ENCODE results near the gene DUS1L. TPM values are rescaled to one million over a fixed set of nuclear protein-coding genes. Genes with fewer than 3 reads are reported as not detected.

DUS1L gene
- total and polyA plus RNA-seq, 2 experiments from 2014 or later: 66.0 to 122 TPM

- H3K36me3 Mint-ChIP-seq (ENCODE audit: low read depth): peaks cover 6% of the 10 kb centered on the region; the same call in 1 of the 3 replicates
- ATAC-seq (no peak), DNase-seq (ENCODE audit: low spot score) (no peak)
- TF ChIP-seq EZH2phosphoT487 (IDR thresholded peaks at IDR 0.05; ENCODE audit: unreplicated experiment): no peak
- TF ChIP-seq JUNB (IDR thresholded peaks at IDR 0.05; ENCODE audit: unreplicated experiment): no peak
- TF ChIP-seq CTCF (conservative IDR thresholded peaks at IDR 0.05; ENCODE audit: low read depth in 2 of 2): no peak
- no peak for TF ChIP-seq ZNF114 (CRISPR knock-in tag; IDR thresholded peaks at IDR 0.05)
- no peak for TF ChIP-seq EZH2 (IDR thresholded peaks at IDR 0.05; ENCODE audit: low read depth, unreplicated experiment)
- TF ChIP-seq STAT1 (IDR thresholded peaks at IDR 0.05; ENCODE audit: unreplicated experiment): no peak
- TF ChIP-seq NANOG (IDR thresholded peaks at IDR 0.05; ENCODE audit: borderline replicate concordance): no peak
- TF ChIP-seq POLR2AphosphoS5 (IDR thresholded peaks at IDR 0.05; ENCODE audit: low read depth): no peak
- no peak for TF ChIP-seq ZNF462 (CRISPR knock-in tag; IDR thresholded peaks at IDR 0.05)
- no peak for TF ChIP-seq ETS1 (IDR thresholded peaks at IDR 0.05)
- no peak for TF ChIP-seq REST (IDR thresholded peaks at IDR 0.05; ENCODE audit: unreplicated experiment)
- TF ChIP-seq CREB1 (CRISPR knock-in tag; IDR thresholded peaks at IDR 0.05; ENCODE audit: low read depth): no peak
- TF ChIP-seq ZNF331 (CRISPR knock-in tag; IDR thresholded peaks at IDR 0.05; ENCODE audit: low read depth): no peak
- H3K27ac ChIP-seq (ENCODE audit: low read depth): peak overlapping the region; percentile 80; the same call in 1 of the 2 replicates
- H4K20me1 ChIP-seq (replicated peaks; ENCODE audit: insufficient read depth): peaks cover 3% of the 10 kb centered on the region
- no peak overlapping the region for H3K4me3 Mint-ChIP-seq
- no peaks in the 10 kb centered on the region for H3K27me3 ChIP-seq (ENCODE audit: insufficient read depth)
- H3K9me2 ChIP-seq (ENCODE audit: insufficient read depth): no peaks in the 10 kb centered on the region
- H3K4me2 ChIP-seq: no peak overlapping the region
- no peaks in the 10 kb centered on the region for H3K9me3 Mint-ChIP-seq
- no peaks in the 10 kb centered on the region for H3K36me3 ChIP-seq (ENCODE audit: insufficient read depth)
- no peak overlapping the region for H3K27ac Mint-ChIP-seq
- peaks cover 5% of the 10 kb centered on the region; the same call in 2 of the 3 replicates for H3K4me1 Mint-ChIP-seq
- H3K27me3 Mint-ChIP-seq (ENCODE audit: insufficient read depth, low read depth, poor library complexity): peaks cover 15% of the 10 kb centered on the region
- H2AFZ ChIP-seq: no peak overlapping the region
- H3K79me2 ChIP-seq (replicated peaks; ENCODE audit: insufficient read depth): peaks cover 10% of the 10 kb centered on the region
- H3K4me3 ChIP-seq: no peak overlapping the region
- H3K4me1 ChIP-seq (ENCODE audit: insufficient read depth): peaks cover 5% of the 10 kb centered on the region; the same call in 1 of the 2 replicates
- H3F3A ChIP-seq (replicated peaks; ENCODE audit: low read depth): peaks cover 8% of the 10 kb centered on the region; the same call in 1 of the 2 replicates
Measured at GRCh38 chr17:82016875-82017459, 48.6 kb downstream of the DUS1L start.

All from GM23338 (cell line).